Suprapubic skin (tissue), 4 donors: ENCODE results near the gene ANAPC13. TPM values are rescaled to one million over a fixed set of nuclear protein-coding genes. Genes with fewer than 3 reads are reported as not detected.
A peak's percentile ranks its signal among the peaks of the same experiment; 100 is the strongest.

ENCODE experiments used
- DNase-seq, 2 donors: peaks; one replicate each; pipeline ENCODE4 v3.0.0-alpha.2; 2019; ENCODE audit warnings: low spot score in 2 of 2
- H3K27ac ChIP-seq: fragments of 200-600 bp; sonication (generic); one replicate; pipeline ENCODE4 v1.5.1; 2019
- H3K27me3 ChIP-seq: fragments of 200-600 bp; sonication (generic); one replicate; pipeline ENCODE4 v1.5.1; 2019
- H3K36me3 ChIP-seq: fragments of 200-600 bp; sonication (generic); one replicate; pipeline ENCODE4 v1.5.1; 2019
- H3K4me1 ChIP-seq: fragments of 200-600 bp; sonication (generic); one replicate; pipeline ENCODE4 v1.5.1; 2019
- H3K4me3 ChIP-seq: fragments of 200-600 bp; sonication (generic); one replicate; pipeline ENCODE4 v1.5.1; 2019; ENCODE audit warnings: mild to moderate bottlenecking
- H3K9me3 ChIP-seq: fragments of 200-600 bp; sonication (generic); one replicate; pipeline ENCODE4 v1.5.1; 2019
- EP300 ChIP-seq: sonication (generic); formaldehyde crosslinking; IDR thresholded peaks from one replicate; pipeline ENCODE4 v1.6.1; 2017; ENCODE audit warnings: antibody characterized with exemption
- POLR2A ChIP-seq, 2 donors: fragments of 450-650 bp; IDR thresholded peaks; one replicate each; pipeline ENCODE4 v1.6.1; 2017; ENCODE audit warnings: antibody characterized with exemption in 2 of 2, mild to moderate bottlenecking in 2 of 2, moderate library complexity in 2 of 2
- POLR2AphosphoS5 ChIP-seq, 3 donors: sonication (generic); formaldehyde crosslinking; IDR thresholded peaks; one replicate each; pipeline ENCODE4 v1.6.1; 2017; ENCODE audit warnings: antibody characterized with exemption in 3 of 3
- WGBS: methylation state at CpG from one replicate; pipeline ENCODE4 v1.1.5; 2018; 5-methylcytosine and 5-hydroxymethylcytosine counted together
- total RNA-seq, 4 donors: library from RNA; depleted of rRNA; stranded (reverse); fragments of >200 nt; gene quantifications; one replicate each; pipeline ENCODE4 v1.1.0, GENCODE V29; 2016
- TF ChIP-seq, protein P1 (sequence below), 2 donors: fragments of 200-600 bp in 1 of 2; fragments of 450-650 bp in 1 of 2; sonication (generic) in 1 of 2; IDR thresholded peaks; one replicate each; pipeline ENCODE4 v1.5.1; 2016 to 2019; ENCODE audit warnings: antibody characterized with exemption in 2 of 2, mild to moderate bottlenecking in 1 of 2, moderate library complexity in 1 of 2

ANAPC13 gene, protein sequence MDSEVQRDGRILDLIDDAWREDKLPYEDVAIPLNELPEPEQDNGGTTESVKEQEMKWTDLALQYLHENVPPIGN
- total RNA-seq: 10 to 100 TPM; 20.8 to 51.2 (median 46.0) TPM

DNA sequence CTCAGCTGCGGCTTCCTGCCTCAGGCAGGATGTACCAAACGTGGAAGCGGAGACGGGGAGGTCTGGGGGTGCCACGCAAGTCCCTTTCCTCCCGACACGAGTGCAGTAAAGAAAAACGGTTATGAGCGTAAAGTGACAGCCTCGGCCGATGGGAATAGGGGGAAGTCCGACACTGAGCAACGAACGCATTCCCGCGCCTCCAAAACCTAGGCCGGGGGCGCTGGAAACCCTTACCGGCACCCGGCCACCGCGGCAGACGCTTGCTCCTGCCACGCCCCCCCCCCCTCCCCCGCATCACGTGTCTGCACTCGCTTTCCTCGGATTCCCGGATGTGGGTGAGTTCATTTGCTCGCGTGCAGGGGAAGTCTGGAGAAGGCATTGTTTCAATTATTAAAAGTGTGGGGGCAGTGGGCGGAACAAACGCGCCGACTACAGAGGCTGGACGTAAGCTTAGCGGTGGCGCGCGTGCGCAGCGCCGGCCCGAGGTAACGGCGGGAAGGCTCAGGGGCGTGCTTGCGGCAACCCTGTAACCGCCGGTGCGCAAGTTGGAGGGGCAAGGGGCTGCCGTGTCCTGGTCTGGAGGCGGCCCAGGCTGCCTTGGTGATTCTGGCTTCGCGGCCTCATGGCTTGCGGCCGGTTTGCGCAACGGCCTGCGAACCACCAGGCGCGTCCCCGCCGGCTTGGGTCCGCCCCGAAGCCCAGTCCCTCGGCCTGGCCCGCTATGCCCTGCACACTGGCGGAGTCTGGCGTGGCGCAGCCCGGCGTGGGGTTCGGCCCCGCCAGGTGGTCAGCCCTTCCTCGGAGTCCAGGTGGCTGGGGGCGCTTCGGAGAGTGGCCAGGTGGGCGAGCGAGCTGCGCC, at the start of gene ANAPC13, which contains the start of gene CEP63:
Gene ANAPC13 (minus strand): TSS at position 268 of the 859 bp plus-strand sequence. CDS start 3,081 bp downstream, outside the sequence.
Gene CEP63 (plus strand): TSS at position 340 of the 859 bp plus-strand sequence. CDS start 9,264 bp downstream, outside the sequence.
- Histone ChIP-seq H3K36me3 (peaks cover 11% of the 10 kb centered on the region), H3K4me3 (peak within 1 kb of the TSS; percentile 79), H3K4me1 (peaks cover 38% of the 10 kb centered on the region), H3K27ac (peak within 1 kb of the TSS; percentile 98), H3K27me3 (no peaks in the 10 kb centered on the region), H3K9me3 (no peaks in the 10 kb centered on the region)
- TF ChIP-seq EP300 (no peak), POLR2A (IDR thresholded peaks at IDR 0.05) (peak in 1 of 2 donors; percentile 60), POLR2AphosphoS5 (IDR thresholded peaks at IDR 0.05) (peak in 2 of 3 donors; percentile 80 to 86)
- TF ChIP-seq, protein P1, sequence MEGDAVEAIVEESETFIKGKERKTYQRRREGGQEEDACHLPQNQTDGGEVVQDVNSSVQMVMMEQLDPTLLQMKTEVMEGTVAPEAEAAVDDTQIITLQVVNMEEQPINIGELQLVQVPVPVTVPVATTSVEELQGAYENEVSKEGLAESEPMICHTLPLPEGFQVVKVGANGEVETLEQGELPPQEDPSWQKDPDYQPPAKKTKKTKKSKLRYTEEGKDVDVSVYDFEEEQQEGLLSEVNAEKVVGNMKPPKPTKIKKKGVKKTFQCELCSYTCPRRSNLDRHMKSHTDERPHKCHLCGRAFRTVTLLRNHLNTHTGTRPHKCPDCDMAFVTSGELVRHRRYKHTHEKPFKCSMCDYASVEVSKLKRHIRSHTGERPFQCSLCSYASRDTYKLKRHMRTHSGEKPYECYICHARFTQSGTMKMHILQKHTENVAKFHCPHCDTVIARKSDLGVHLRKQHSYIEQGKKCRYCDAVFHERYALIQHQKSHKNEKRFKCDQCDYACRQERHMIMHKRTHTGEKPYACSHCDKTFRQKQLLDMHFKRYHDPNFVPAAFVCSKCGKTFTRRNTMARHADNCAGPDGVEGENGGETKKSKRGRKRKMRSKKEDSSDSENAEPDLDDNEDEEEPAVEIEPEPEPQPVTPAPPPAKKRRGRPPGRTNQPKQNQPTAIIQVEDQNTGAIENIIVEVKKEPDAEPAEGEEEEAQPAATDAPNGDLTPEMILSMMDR (IDR thresholded peaks at IDR 0.05): no peak
- DNase-seq: peak; percentile 95 to 96
- 0% methylated on average over 42 of the region's 81 CpGs for WGBS

DNA sequence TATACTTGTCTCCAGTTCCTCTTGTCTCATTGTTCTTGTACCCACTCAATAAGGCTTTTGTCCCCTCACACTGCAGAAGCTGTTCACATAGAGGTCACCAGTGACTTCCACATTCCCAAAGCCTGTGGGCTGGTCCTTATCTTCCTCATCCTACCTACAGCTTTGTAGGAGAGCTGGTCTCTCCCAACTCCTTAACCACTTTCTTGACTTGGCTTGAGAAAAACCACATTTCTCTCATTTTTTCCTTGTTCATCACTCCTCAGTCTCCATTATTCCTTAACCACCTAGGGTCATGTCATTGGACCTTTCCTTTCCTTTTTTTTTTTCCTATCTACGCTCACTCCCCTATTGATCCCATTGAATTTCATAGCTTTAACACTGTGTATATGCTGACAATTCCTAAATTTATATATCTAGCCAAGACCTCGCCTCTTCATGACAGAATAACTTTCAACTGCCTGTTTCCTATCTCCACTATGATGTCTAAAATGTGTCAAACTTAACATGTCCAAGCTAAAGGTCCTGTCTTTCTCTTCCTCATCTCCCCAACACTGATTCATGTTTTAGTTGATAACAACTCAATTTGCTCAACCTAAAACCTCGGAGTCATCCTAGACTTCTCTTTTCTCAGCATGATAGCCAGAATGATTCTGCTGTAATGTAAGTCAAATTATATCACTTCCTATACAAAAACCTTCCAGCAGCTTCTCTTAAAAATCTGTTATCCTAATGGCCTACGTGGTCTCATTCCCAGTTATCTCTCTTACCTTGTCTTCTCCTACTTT, 49.6 kb upstream of the ANAPC13 start:
- Histone ChIP-seq H3K27ac (no peak overlapping the region), H3K4me3 (no peak overlapping the region), H3K9me3 (no peaks in the 10 kb centered on the region), H3K27me3 (no peaks in the 10 kb centered on the region), H3K4me1 (no peaks in the 10 kb centered on the region), H3K36me3 (peaks cover 50% of the 10 kb centered on the region)
- no peak for DNase-seq
- TF ChIP-seq, protein P1 (IDR thresholded peaks at IDR 0.05): no peak
- TF ChIP-seq POLR2AphosphoS5 (IDR thresholded peaks at IDR 0.05): no peak
- no peak for TF ChIP-seq POLR2A (IDR thresholded peaks at IDR 0.05)
- no peak for TF ChIP-seq EP300
- 94% methylated on average over 4 of the region's 4 CpGs for WGBS

DNA sequence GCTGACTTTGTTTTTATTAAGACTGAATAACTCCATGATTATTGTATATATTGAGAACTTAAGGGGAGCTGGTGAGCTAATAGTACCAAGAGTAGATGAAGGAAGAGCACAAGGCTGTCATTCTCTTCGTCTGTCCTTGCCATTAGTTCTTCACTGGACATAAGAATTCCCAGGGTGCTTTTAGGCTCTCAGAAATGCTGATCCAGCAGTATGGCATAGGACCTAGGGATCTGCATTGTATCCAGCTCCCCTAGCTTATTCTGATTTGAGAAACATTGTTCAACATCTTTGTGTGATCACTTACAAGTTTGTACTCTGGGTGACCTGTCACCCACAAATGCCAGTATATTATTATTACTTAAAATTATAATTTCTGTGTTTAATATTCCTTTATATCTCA, 47.7 kb upstream of the ANAPC13 start:
- no peaks in the 10 kb centered on the region for H3K27me3 ChIP-seq
- DNase-seq: no peak
- TF ChIP-seq, protein P1 (IDR thresholded peaks at IDR 0.05): no peak
- no peak for TF ChIP-seq POLR2A (IDR thresholded peaks at IDR 0.05)
- H3K4me3 ChIP-seq: no peak overlapping the region
- no peak overlapping the region for H3K27ac ChIP-seq
- WGBS: 89% methylated on average over 1 of the region's 1 CpG
- H3K9me3 ChIP-seq: no peaks in the 10 kb centered on the region
- H3K36me3 ChIP-seq: peaks cover 42% of the 10 kb centered on the region
- H3K4me1 ChIP-seq: no peaks in the 10 kb centered on the region

DNA sequence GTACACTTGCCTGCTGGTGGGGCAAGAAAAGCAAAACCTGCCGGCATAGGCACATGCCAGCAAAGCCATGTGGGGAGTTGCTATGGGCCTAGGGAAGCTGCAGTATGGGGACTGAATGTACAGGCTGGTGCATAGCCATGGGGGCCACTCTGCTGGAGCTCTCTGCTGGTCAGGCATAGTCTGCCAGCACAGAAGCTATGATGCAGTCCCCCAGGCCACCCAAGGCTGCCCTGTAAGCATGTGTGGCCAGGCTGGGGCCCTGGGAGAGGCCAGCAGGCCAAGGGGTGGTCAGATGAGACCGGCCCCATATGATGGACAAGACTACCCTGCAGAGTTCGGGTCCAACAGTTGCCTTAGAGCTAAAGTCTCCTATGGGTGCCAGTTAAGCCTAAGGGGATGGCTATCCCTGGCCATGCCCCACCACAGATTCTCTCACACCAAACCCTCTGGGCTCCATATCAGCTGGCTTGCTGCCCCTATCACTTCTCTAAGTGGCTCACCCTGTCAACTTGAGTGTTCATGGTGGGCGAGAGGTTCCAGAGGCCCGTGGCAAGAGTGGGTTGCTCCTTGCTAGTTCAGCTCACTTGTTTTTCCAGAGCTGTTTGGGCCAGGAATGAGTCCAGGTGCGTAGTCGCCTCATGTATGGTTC, 41.9 kb upstream of the ANAPC13 start:
- peaks cover 4% of the 10 kb centered on the region for H3K36me3 ChIP-seq
- peaks cover 28% of the 10 kb centered on the region for H3K9me3 ChIP-seq
- TF ChIP-seq, protein P1 (IDR thresholded peaks at IDR 0.05): no peak
- TF ChIP-seq POLR2A (IDR thresholded peaks at IDR 0.05) (no peak), POLR2AphosphoS5 (IDR thresholded peaks at IDR 0.05) (no peak), EP300 (no peak)
- H3K4me1 ChIP-seq: no peaks in the 10 kb centered on the region
- H3K27me3 ChIP-seq: no peaks in the 10 kb centered on the region
- no peak overlapping the region for H3K4me3 ChIP-seq
- no peak for DNase-seq
- no peak overlapping the region for H3K27ac ChIP-seq
- 100% methylated on average over 5 of the region's 7 CpGs for WGBS
